ENCODE results near the gene MPP2. TPM values are rescaled to one million over a fixed set of nuclear protein-coding genes. Genes with fewer than 3 reads are reported as not detected.

Gene MPP2
- total and polyA plus RNA-seq, 2 experiments from 2014 or later: 4.1 to 5.1 TPM

DNA sequence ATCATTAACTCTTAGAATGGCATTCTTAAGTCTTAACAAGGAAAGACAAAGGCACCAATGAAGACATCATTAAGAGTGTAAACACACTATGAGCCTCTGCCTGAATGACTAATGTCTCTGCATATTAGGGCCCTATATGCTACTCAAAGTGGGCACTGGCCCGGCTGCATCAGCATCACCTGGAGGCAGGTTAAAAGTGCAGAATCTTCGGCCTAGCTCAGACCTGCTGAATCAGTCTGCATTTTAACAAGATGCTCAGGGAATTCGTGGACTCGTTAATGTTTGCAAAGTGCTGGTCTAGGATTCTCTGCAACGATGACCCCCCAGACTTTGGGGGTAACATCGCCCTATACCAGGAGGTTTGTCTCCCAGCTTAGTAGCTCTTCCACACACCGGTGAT is 81.1 kb downstream of the MPP2 start:
- no peak for TF ChIP-seq EZH2 (IDR thresholded peaks at IDR 0.05; ENCODE audit: insufficient read depth, poor library complexity, severe bottlenecking)
- TF ChIP-seq EZH2phosphoT487 (IDR thresholded peaks at IDR 0.05; ENCODE audit: insufficient read depth, low read depth): no peak
- H3K9ac ChIP-seq: no peak overlapping the region
- DNase-seq: no peak
- H3F3A ChIP-seq (ENCODE audit: insufficient read depth): no peaks in the 10 kb centered on the region
- no peak overlapping the region for H3K4me2 ChIP-seq (ENCODE audit: unreplicated experiment)
- H3K9me2 ChIP-seq (ENCODE audit: insufficient read depth): no peaks in the 10 kb centered on the region
- no peaks in the 10 kb centered on the region for H3K79me2 ChIP-seq (ENCODE audit: insufficient read depth)
- H3K27ac ChIP-seq: no peak overlapping the region
- H3K4me3 ChIP-seq: no peak overlapping the region
- H2AFZ ChIP-seq: no peak overlapping the region
- H4K20me1 ChIP-seq (ENCODE audit: insufficient read depth): no peaks in the 10 kb centered on the region
- H3K4me1 ChIP-seq (ENCODE audit: insufficient read depth): no peaks in the 10 kb centered on the region
- WGBS, 2 experiments (ENCODE audit: low coverage in 1 of 2, low lambda C conversion rate in 2 of 2, missing lambda C conversion rate in 2 of 2): 92 to 94% methylated on average over 7 of the region's 7 CpGs
- H3K27me3 ChIP-seq (replicated peaks; ENCODE audit: insufficient read depth): no peaks in the 10 kb centered on the region
- in situ Hi-C loops (cut with MboI): no loop called here
- H3K36me3 ChIP-seq (ENCODE audit: low read depth): peaks cover 5% of the 10 kb centered on the region; the same call in 1 of the 2 replicates
- no peaks in the 10 kb centered on the region for H3K9me3 ChIP-seq (ENCODE audit: low read depth)

DNA sequence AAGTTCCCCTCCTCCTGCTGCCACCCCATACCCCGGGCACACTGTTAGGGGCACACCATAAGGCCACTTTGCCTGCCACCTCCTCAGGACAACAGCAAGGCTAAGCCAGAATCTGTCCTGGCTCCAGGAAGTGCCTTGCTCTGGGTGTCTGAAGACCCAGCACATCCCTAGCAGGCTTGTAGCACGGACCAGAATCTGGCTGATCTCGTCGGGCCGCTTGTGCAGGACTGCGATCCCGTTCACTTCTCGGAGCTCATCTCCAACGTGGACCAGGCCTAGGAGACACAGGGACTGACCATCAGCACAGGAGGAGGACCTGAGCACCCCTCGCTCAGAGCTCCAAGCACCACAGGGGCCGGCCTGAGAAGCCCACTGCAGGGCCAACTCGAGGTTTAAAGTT is 81.8 kb downstream of the MPP2 start:
- Histone ChIP-seq H3K27me3 (replicated peaks; ENCODE audit: insufficient read depth) (no peaks in the 10 kb centered on the region), H3K9me3 (ENCODE audit: low read depth) (no peaks in the 10 kb centered on the region), H3K79me2 (ENCODE audit: insufficient read depth) (no peaks in the 10 kb centered on the region), H3K36me3 (ENCODE audit: low read depth) (peaks cover 5% of the 10 kb centered on the region; the same call in 1 of the 2 replicates), H3K9me2 (ENCODE audit: insufficient read depth) (no peaks in the 10 kb centered on the region), H4K20me1 (ENCODE audit: insufficient read depth) (no peaks in the 10 kb centered on the region), H3K4me1 (ENCODE audit: insufficient read depth) (no peaks in the 10 kb centered on the region), H3K4me3 (no peak overlapping the region), H3K27ac (no peak overlapping the region), H3K4me2 (ENCODE audit: unreplicated experiment) (no peak overlapping the region), H3F3A (ENCODE audit: insufficient read depth) (no peaks in the 10 kb centered on the region), H3K9ac (no peak overlapping the region), H2AFZ (no peak overlapping the region)
- WGBS, 2 experiments (ENCODE audit: low coverage in 1 of 2, low lambda C conversion rate in 2 of 2, missing lambda C conversion rate in 2 of 2): 95 to 96% methylated on average over 11 to 12 of the region's 12 CpGs
- in situ Hi-C loops (cut with MboI): no loop called here
- TF ChIP-seq EZH2 (IDR thresholded peaks at IDR 0.05; ENCODE audit: insufficient read depth, poor library complexity, severe bottlenecking) (no peak), EZH2phosphoT487 (IDR thresholded peaks at IDR 0.05; ENCODE audit: insufficient read depth, low read depth) (no peak)
- no peak for DNase-seq

Other genes with a start within 250 kb of the MPP2 start
- not detected in 2 replicates for gene MEOX1, start 245.6 kb downstream of the MPP2 start, total RNA-seq (2014; rRNA removed; shearing (Covaris generic))
- gene MEOX1, start 245.6 kb downstream of the MPP2 start, polyA plus RNA-seq (2016; fragmentation: Nextera tagmentation; extraction: Ambion mirVana): not detected in 2 replicates
- gene SOST, start 148.7 kb downstream of the MPP2 start, total RNA-seq (2014; rRNA removed; shearing (Covaris generic)): not detected in 2 replicates
- not detected in 2 replicates for gene SOST, start 148.7 kb downstream of the MPP2 start, polyA plus RNA-seq (2016; fragmentation: Nextera tagmentation; extraction: Ambion mirVana)
- gene DUSP3, start 128.6 kb downstream of the MPP2 start, total RNA-seq (2014; rRNA removed; shearing (Covaris generic)): 24.9 and 26.3 TPM in 2 replicates
- gene DUSP3, start 128.6 kb downstream of the MPP2 start, polyA plus RNA-seq (2016; fragmentation: Nextera tagmentation; extraction: Ambion mirVana): 23.1 and 23.9 TPM in 2 replicates
- gene CFAP97D1, start 127.1 kb downstream of the MPP2 start, total RNA-seq (2014; rRNA removed; shearing (Covaris generic)): not detected in 2 replicates
- not detected in 2 replicates for gene CFAP97D1, start 127.1 kb downstream of the MPP2 start, polyA plus RNA-seq (2016; fragmentation: Nextera tagmentation; extraction: Ambion mirVana)
- gene MPP3, start 74.4 kb downstream of the MPP2 start, total RNA-seq (2014; rRNA removed; shearing (Covaris generic)): 6.3 and 11.1 TPM in 2 replicates
- gene MPP3, start 74.4 kb downstream of the MPP2 start, polyA plus RNA-seq (2016; fragmentation: Nextera tagmentation; extraction: Ambion mirVana): 4.8 and 6.6 TPM in 2 replicates
- gene CD300LG, start 60.4 kb downstream of the MPP2 start, total RNA-seq (2014; rRNA removed; shearing (Covaris generic)): not detected in 2 replicates
- not detected in 2 replicates for gene CD300LG, start 60.4 kb downstream of the MPP2 start, polyA plus RNA-seq (2016; fragmentation: Nextera tagmentation; extraction: Ambion mirVana)
- not detected in 2 replicates for gene PPY, start 34.9 kb upstream of the MPP2 start, total RNA-seq (2014; rRNA removed; shearing (Covaris generic))
- not detected in 2 replicates for gene PPY, start 34.9 kb upstream of the MPP2 start, polyA plus RNA-seq (2016; fragmentation: Nextera tagmentation; extraction: Ambion mirVana)
- not detected in 2 replicates for gene PYY, start 46.4 kb upstream of the MPP2 start, total RNA-seq (2014; rRNA removed; shearing (Covaris generic))
- gene PYY, start 46.4 kb upstream of the MPP2 start, polyA plus RNA-seq (2016; fragmentation: Nextera tagmentation; extraction: Ambion mirVana): not detected in 2 replicates
- gene NAGS, start 97.1 kb upstream of the MPP2 start, total RNA-seq (2014; rRNA removed; shearing (Covaris generic)): 1.8 and 2.8 TPM in 2 replicates
- gene NAGS, start 97.1 kb upstream of the MPP2 start, polyA plus RNA-seq (2016; fragmentation: Nextera tagmentation; extraction: Ambion mirVana): 1.6 and 2.3 TPM in 2 replicates
- 25.5 and 45.4 TPM in 2 replicates for gene TMEM101, start 107.4 kb upstream of the MPP2 start, total RNA-seq (2014; rRNA removed; shearing (Covaris generic))
- gene TMEM101, start 107.4 kb upstream of the MPP2 start, polyA plus RNA-seq (2016; fragmentation: Nextera tagmentation; extraction: Ambion mirVana): 24.4 and 25.0 TPM in 2 replicates
- 36.1 and 49.4 TPM in 2 replicates for gene LSM12, start 159.1 kb upstream of the MPP2 start, total RNA-seq (2014; rRNA removed; shearing (Covaris generic))
- gene LSM12, start 159.1 kb upstream of the MPP2 start, polyA plus RNA-seq (2016; fragmentation: Nextera tagmentation; extraction: Ambion mirVana): 122 and 125 TPM in 2 replicates
- gene G6PC3, start 163.2 kb upstream of the MPP2 start, total RNA-seq (2014; rRNA removed; shearing (Covaris generic)): 57.4 and 68.5 TPM in 2 replicates
- 121 and 128 TPM in 2 replicates for gene G6PC3, start 163.2 kb upstream of the MPP2 start, polyA plus RNA-seq (2016; fragmentation: Nextera tagmentation; extraction: Ambion mirVana)
- 84.4 and 98.7 TPM in 2 replicates for gene HDAC5, start 216.1 kb upstream of the MPP2 start, total RNA-seq (2014; rRNA removed; shearing (Covaris generic))
- 28.5 and 32.2 TPM in 2 replicates for gene HDAC5, start 216.1 kb upstream of the MPP2 start, polyA plus RNA-seq (2016; fragmentation: Nextera tagmentation; extraction: Ambion mirVana)
- 1.3 and 1.8 TPM in 2 replicates for gene HROB, start 234.4 kb upstream of the MPP2 start, total RNA-seq (2014; rRNA removed; shearing (Covaris generic))
- gene HROB, start 234.4 kb upstream of the MPP2 start, polyA plus RNA-seq (2016; fragmentation: Nextera tagmentation; extraction: Ambion mirVana): 3.5 and 3.6 TPM in 2 replicates

Data from GM23248 (cell line).